Activated CD8-positive, alpha-beta T cell treated with anti-CD3 and anti-CD28 coated beads, Interleukin-2, amount 10 ng/mL, durations not matched to agents 7 days and 5 days (primary cell): Measurements from ENCODE around the gene PCAT7. TPM values are rescaled to one million over a fixed set of nuclear protein-coding genes. Genes with fewer than 3 reads are reported as not detected.
"Not testable (repeated sequence)": the region's sequence is repeated elsewhere in the genome, so short reads cannot be mapped to it uniquely, and the experiment has no call there.

ENCODE experiments used
- ATAC-seq: fragments of 150-1000 bp; cut with Tn5 transposase; one replicate; pipeline ENCODE4 v1.10.0; 2021; ENCODE audit warnings: moderate library complexity
- CTCF ChIA-PET: fragments of 350-600 bp; sonication (Branson Sonifier 250); formaldehyde crosslinking; loops from one replicate; lab custom pipeline; 2021; ENCODE audit warnings: antibody characterized with exemption; lab: Charles Lee
- POLR2A ChIA-PET: fragments of 350-600 bp; sonication (Branson Sonifier 250); formaldehyde crosslinking; loops from one replicate; lab custom pipeline; 2021; ENCODE audit warnings: antibody characterized with exemption; lab: Charles Lee
- DNase-seq: peaks from one replicate; pipeline ENCODE4 v3.0.0-alpha.2; 2020
- H3K27ac Mint-ChIP-seq: one replicate; pipeline ENCODE4 v1.8.0; 2021; ENCODE audit warnings: mild to moderate bottlenecking, mixed read lengths
- H3K27me3 Mint-ChIP-seq: one replicate; pipeline ENCODE4 v1.8.0; 2021; ENCODE audit warnings: low read depth, mixed read lengths
- H3K36me3 Mint-ChIP-seq: one replicate; pipeline ENCODE4 v1.8.0; 2021; ENCODE audit warnings: low read depth, mixed read lengths
- H3K4me1 Mint-ChIP-seq: one replicate; pipeline ENCODE4 v1.8.0; 2021; ENCODE audit warnings: low read depth, mixed read lengths
- H3K4me3 Mint-ChIP-seq: one replicate; pipeline ENCODE4 v1.8.0; 2021; ENCODE audit warnings: mild to moderate bottlenecking, mixed read lengths
- H3K9me3 Mint-ChIP-seq: one replicate; pipeline ENCODE4 v1.8.0; 2022; ENCODE audit warnings: mixed read lengths; ENCODE audit not compliant: insufficient read depth
- total RNA-seq, 2 experiments: library from RNA; stranded (reverse); gene quantifications; one replicate each; pipeline ENCODE4 v1.2.3, GENCODE V29; 2021

Gene PCAT7
- total RNA-seq, 2 experiments from 2014 or later = not detected

DNA sequence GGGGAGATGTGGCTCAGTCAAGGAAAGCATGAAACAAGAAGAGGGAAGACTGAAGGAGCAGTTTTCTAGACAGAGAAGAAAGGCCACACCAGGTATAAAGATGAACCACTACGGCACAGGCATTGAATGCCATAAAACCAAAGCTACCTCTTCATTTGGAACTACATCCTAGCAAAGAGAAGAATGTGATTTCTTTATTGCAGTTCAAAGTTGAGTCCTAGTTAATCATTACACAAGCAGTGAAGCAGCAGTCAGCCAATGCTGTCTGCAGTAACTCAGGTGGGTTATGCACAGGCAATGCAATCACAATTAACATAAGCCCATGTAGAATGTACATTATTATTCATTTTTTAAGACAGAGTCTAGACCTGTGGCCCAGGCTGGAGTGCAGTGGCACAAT is 21.7 kb upstream of the PCAT7 start:
- ATAC-seq = no peak
- POLR2A ChIA-PET = no interaction called here
- Mint-ChIP-seq H3K4me3 (no peak overlapping the region), H3K36me3 (no peaks in the 10 kb centered on the region), H3K4me1 (no peaks in the 10 kb centered on the region), H3K9me3 (no peaks in the 10 kb centered on the region), H3K27me3 (peaks cover 22% of the 10 kb centered on the region), H3K27ac (no peak overlapping the region)
- CTCF ChIA-PET = no interaction called here
- DNase-seq = no peak

- ATAC-seq (no peak), DNase-seq (no peak)
- peaks cover 22% of the 10 kb centered on the region for H3K27me3 Mint-ChIP-seq
- no peak overlapping the region for H3K4me3 Mint-ChIP-seq
- CTCF ChIA-PET = no interaction called here
- H3K27ac Mint-ChIP-seq = no peak overlapping the region
- H3K4me1 Mint-ChIP-seq = no peaks in the 10 kb centered on the region
- POLR2A ChIA-PET = no interaction called here
- H3K36me3 Mint-ChIP-seq = no peaks in the 10 kb centered on the region
- H3K9me3 Mint-ChIP-seq = no peaks in the 10 kb centered on the region
Measured at GRCh38 chr9:94533601-94534000, 21.3 kb upstream of the PCAT7 start.

DNA sequence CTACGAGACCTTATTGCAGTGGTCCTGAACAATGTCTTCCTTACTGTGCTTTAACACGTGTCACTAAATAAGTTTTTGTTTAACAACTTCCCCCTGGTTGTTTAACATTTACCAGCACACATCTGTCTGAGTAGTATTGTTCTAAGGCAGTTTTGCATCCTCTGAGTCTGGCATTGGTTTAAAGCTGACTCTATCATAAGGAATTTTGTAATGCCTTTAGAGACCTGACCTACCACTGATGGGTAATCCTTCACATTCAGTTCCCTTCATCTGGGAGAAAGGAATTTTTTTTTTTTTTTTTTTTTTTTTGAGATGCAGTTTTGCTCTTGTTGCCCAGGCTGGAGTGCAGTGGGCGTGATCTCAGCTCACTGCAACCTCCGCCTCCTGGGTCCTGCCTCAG is 20.0 kb upstream of the PCAT7 start:
- DNase-seq (no peak), ATAC-seq (no peak)
- ChIA-PET CTCF (no interaction called here), POLR2A (no interaction called here)
- H3K27me3 Mint-ChIP-seq = peaks cover 22% of the 10 kb centered on the region
- H3K4me3 Mint-ChIP-seq = no peak overlapping the region
- H3K4me1 Mint-ChIP-seq = no peaks in the 10 kb centered on the region
- H3K9me3 Mint-ChIP-seq = no peaks in the 10 kb centered on the region
- H3K27ac Mint-ChIP-seq = no peak overlapping the region
- H3K36me3 Mint-ChIP-seq = no peaks in the 10 kb centered on the region

DNA sequence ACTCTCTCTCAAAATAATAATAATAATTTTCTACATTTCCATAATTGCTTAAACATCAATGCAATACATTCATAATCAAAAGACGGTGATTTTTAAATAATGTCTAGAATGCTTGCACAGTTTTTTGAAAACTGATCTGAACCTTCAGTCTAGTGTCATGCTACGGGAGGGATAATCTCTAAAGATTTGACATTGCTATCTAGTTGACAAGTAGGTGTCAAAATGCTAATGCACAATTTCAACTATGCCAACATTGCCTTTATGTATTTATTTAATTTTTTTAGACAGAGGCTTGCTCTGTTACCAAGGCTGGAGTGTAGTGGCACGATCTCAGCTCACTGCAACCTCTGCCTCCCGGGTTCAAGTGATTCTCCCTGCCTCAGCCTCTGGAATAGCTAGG is 16.0 kb upstream of the PCAT7 start:
- H3K27ac Mint-ChIP-seq = no peak overlapping the region
- H3K36me3 Mint-ChIP-seq = no peaks in the 10 kb centered on the region
- no peak for ATAC-seq
- H3K9me3 Mint-ChIP-seq = no peaks in the 10 kb centered on the region
- ChIA-PET POLR2A (no interaction called here), CTCF (no interaction called here)
- no peaks in the 10 kb centered on the region for H3K4me1 Mint-ChIP-seq
- H3K27me3 Mint-ChIP-seq = peaks cover 8% of the 10 kb centered on the region
- DNase-seq = no peak
- no peak overlapping the region for H3K4me3 Mint-ChIP-seq

DNA sequence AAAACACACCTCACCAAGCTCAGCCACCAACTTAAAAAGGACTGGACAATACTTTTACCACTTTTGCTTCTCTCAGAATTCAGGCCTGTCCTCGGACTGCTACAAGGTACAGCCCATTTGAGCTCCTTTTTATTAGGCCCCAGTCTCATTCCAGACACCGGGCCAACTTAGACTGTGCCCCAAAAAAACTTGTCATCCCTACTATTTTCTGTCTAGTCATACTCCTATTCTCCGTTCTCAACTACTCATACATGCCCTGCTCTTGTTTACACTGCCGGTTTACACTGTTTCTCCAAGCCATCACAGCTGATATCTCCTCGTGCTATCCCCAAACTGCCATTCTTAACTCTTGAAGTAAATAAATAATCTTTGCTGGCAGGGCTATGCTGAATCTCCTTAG is 10.5 kb upstream of the PCAT7 start:
- DNase-seq, H3K9me3 Mint-ChIP-seq, H3K4me3 Mint-ChIP-seq, H3K36me3 Mint-ChIP-seq, CTCF ChIA-PET, ATAC-seq, H3K27ac Mint-ChIP-seq, POLR2A ChIA-PET, H3K4me1 Mint-ChIP-seq: not testable (repeated sequence)
- H3K27me3 Mint-ChIP-seq = peaks cover 14% of the 10 kb centered on the region

DNA sequence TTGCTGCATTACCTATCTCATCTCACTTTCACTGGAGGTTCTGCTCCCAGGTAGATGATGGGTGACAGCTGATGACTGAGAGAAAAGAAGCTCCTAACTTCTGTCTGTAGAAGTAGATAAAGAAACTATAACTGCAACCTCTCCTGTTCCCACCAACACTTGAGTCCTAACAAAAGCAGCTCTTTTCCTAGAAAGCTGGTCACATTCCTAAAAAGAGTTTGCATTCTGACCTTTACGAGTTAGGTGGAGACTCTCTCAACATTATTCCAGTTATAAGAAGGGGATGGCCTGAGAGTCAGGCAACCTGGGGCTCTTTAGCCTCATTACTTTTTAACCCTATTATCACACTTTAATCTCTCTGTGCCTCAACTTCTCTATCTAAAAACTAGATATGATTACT is 8.9 kb upstream of the PCAT7 start:
- H3K27ac Mint-ChIP-seq = no peak overlapping the region
- DNase-seq (no peak), ATAC-seq (no peak)
- CTCF ChIA-PET = no interaction called here
- H3K4me1 Mint-ChIP-seq = no peaks in the 10 kb centered on the region
- no peak overlapping the region for H3K4me3 Mint-ChIP-seq
- H3K9me3 Mint-ChIP-seq = no peaks in the 10 kb centered on the region
- no peaks in the 10 kb centered on the region for H3K36me3 Mint-ChIP-seq
- H3K27me3 Mint-ChIP-seq = peaks cover 21% of the 10 kb centered on the region
- POLR2A ChIA-PET = no interaction called here

DNA sequence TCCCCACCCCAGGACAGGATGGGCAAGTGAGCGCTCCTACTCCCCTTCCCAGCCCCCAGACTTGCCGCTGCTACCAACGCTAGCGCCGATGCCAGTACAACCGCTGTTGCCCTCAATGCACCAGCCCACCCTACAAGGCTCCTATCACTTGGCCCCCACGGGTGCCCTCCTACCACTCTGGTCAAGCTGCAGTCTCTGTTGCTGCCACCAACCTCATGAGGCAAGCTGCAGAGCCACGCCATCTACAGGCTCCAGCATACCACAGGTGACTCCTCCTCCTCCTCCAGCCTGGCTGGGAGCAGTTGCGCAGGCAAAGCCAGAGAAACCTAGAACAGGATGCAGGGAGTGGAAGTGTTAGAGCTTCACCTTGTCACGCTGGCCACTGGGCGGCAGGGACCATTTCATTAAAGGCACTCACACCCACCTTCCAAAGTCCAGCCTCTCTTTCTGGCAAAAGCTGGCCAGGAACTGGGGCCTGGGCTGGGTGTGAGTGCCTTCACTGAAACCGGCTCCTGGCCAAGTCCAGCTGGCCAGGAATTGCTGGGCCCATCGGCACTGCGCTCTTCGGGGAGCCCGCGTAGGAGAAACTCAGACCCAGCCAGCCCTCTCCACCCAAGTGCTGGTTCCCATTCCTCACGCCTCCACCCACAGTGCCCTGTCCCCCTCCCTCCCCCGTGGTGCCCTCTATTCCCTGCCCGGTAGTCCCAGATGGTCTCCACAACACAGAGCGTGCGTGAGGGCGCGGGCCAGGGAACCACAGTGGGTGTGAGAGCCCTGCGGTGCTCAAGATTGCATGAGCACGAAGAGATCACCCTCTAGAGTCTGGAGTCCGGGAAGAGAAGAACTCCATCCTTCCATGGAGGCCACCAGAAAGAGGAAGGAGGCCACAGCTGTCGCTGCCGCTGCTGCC is 1.6 kb upstream of the PCAT7 start:
- Mint-ChIP-seq H3K27me3 (peaks cover 24% of the 10 kb centered on the region), H3K9me3 (no peaks in the 10 kb centered on the region), H3K4me1 (no peaks in the 10 kb centered on the region), H3K27ac (no peak overlapping the region), H3K36me3 (no peaks in the 10 kb centered on the region), H3K4me3 (no peak overlapping the region)
- DNase-seq (no peak), ATAC-seq (no peak)
- POLR2A ChIA-PET = no interaction called here
- CTCF ChIA-PET = no interaction called here

DNA sequence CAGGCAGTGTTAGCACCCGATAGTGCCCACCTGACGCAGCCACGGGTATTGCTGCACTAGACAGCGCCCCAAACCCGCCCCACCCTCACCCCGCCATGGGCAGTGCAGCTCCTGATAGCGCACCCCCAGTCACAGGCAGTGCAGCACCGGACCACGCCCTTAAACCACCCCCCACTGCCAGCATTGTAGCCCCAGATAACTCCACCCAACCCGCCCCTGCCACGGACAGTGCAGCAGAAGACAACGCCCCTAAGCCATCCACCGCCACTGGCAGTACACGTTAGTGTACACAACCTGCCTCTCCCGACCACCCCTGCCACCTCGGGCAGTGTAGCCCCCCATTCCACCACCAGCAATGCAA is 825 bp upstream of the PCAT7 start:
- ChIA-PET CTCF (no interaction called here), POLR2A (no interaction called here)
- ATAC-seq (no peak), DNase-seq (no peak)
- Mint-ChIP-seq H3K27ac (no peak overlapping the region), H3K4me1 (no peaks in the 10 kb centered on the region), H3K27me3 (peaks cover 21% of the 10 kb centered on the region), H3K4me3 (no peak overlapping the region), H3K9me3 (no peaks in the 10 kb centered on the region), H3K36me3 (no peaks in the 10 kb centered on the region)

DNA sequence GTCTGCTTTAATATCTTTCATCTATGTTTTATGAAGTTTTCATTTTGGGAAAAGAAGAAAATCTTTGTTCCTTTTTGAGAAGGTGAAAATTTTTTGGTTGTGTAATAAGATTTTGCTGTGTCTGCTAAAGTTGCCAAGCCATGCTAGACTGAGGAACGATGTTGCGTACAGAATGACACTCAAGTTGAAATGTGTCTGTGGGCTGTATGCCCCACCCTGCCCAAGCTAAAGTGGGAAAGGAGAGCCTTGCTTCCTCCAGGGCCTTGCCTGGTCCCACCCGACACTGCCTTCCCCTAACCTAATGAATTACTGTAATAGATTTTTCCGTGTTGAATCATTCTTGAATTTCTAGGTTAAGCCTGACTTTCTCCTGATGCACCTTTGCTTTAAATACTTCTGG is 2.5 kb downstream of the PCAT7 start:
- ChIA-PET CTCF (no interaction called here), POLR2A (no interaction called here)
- H3K4me3 Mint-ChIP-seq = no peak overlapping the region
- no peaks in the 10 kb centered on the region for H3K4me1 Mint-ChIP-seq
- H3K27ac Mint-ChIP-seq = no peak overlapping the region
- H3K27me3 Mint-ChIP-seq = peaks cover 9% of the 10 kb centered on the region
- ATAC-seq = no peak
- DNase-seq = no peak
- no peaks in the 10 kb centered on the region for H3K9me3 Mint-ChIP-seq
- H3K36me3 Mint-ChIP-seq = no peaks in the 10 kb centered on the region

GRCh38 chr9:94560237-94560636 is 5.4 kb downstream of the PCAT7 start:
- Mint-ChIP-seq H3K36me3 (no peaks in the 10 kb centered on the region), H3K27me3 (peaks cover 9% of the 10 kb centered on the region), H3K4me1 (no peaks in the 10 kb centered on the region), H3K4me3 (no peak overlapping the region), H3K9me3 (no peaks in the 10 kb centered on the region), H3K27ac (no peak overlapping the region)
- ChIA-PET POLR2A (no interaction called here), CTCF (interaction anchor here (1.6 kb wide), 1 partner anchor 10 kb away, joined by 3 read pairs; no protein-coding TSS in a partner anchor)
- ATAC-seq (no peak), DNase-seq (no peak)

GRCh38 chr9:94563548-94563947 is 8.7 kb downstream of the PCAT7 start:
- no peaks in the 10 kb centered on the region for H3K4me1 Mint-ChIP-seq
- no peaks in the 10 kb centered on the region for H3K36me3 Mint-ChIP-seq
- H3K27me3 Mint-ChIP-seq = no peaks in the 10 kb centered on the region
- H3K4me3 Mint-ChIP-seq = no peak overlapping the region
- CTCF ChIA-PET = no interaction called here
- ATAC-seq (no peak), DNase-seq (no peak)
- no peak overlapping the region for H3K27ac Mint-ChIP-seq
- no peaks in the 10 kb centered on the region for H3K9me3 Mint-ChIP-seq
- POLR2A ChIA-PET = no interaction called here

DNA sequence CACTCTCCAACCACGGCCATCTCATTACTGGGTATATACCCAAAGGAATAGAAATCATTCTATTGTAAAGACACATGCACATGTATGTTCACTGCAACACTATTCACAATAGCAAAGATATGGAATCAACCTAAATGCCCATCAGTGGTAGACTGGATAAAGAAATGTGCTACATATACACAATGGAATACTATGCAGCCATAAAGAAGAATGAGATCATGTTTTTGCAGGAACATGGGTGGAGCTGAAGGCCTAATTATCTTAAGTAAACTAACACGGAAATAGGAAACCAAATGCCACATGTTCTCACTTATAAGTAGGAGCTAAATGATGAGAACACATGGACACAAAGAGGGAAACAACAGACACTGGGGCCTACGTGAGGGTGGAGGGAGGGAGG is 9.4 kb downstream of the PCAT7 start:
- ATAC-seq, H3K36me3 Mint-ChIP-seq, DNase-seq, POLR2A ChIA-PET, H3K9me3 Mint-ChIP-seq, H3K27me3 Mint-ChIP-seq, H3K27ac Mint-ChIP-seq, H3K4me3 Mint-ChIP-seq, H3K4me1 Mint-ChIP-seq: not testable (repeated sequence)
- CTCF ChIA-PET = interaction anchor here (0.9 kb wide), 1 partner anchor 42 kb away, joined by 3 read pairs; no protein-coding TSS in a partner anchor
